ENCODE measurements around the gene RAD9A.

The RAD9A gene

GRCh38 chr11:67391304-67392182 is at the start of gene RAD9A:
RAD9A (plus strand) TSS chr11:67391986; CDS start chr11:67392045, 59 bp downstream.
- no peak for TF ChIP-seq JUND (IDR thresholded peaks at IDR 0.05; ENCODE audit: low read depth)
- in situ Hi-C loops (cut with HindIII; ENCODE audit: low pct_unique_long_range_greater_than_20kb, low sequenced_read_pairs): no loop called here
- DNase-seq (ENCODE audit: low read depth in 1 of 2, low spot score in 1 of 2): peak; percentile 98 to 99

GRCh38 chr11:67344264-67344663 is 47.5 kb upstream of the RAD9A start:
- in situ Hi-C loops (cut with HindIII; ENCODE audit: low pct_unique_long_range_greater_than_20kb, low sequenced_read_pairs): no loop called here
- TF ChIP-seq JUND (IDR thresholded peaks at IDR 0.05; ENCODE audit: low read depth): no peak
- DNase-seq (ENCODE audit: low read depth in 1 of 2, low spot score in 1 of 2): no peak

GRCh38 chr11:67345247-67345919 is 46.4 kb upstream of the RAD9A start:
- DNase-seq (ENCODE audit: low read depth in 1 of 2, low spot score in 1 of 2): peak in 1 of 2 experiments; percentile 31
- in situ Hi-C loops (cut with HindIII; ENCODE audit: low pct_unique_long_range_greater_than_20kb, low sequenced_read_pairs): no loop called here
- no peak for TF ChIP-seq JUND (IDR thresholded peaks at IDR 0.05; ENCODE audit: low read depth)

GRCh38 chr11:67345920-67346819 is 45.6 kb upstream of the RAD9A start:
- TF ChIP-seq JUND (IDR thresholded peaks at IDR 0.05; ENCODE audit: low read depth): no peak
- in situ Hi-C loops (cut with HindIII; ENCODE audit: low pct_unique_long_range_greater_than_20kb, low sequenced_read_pairs): no loop called here
- peak in 1 of 2 experiments; percentile 95 for DNase-seq (ENCODE audit: low read depth in 1 of 2, low spot score in 1 of 2)

- TF ChIP-seq JUND (IDR thresholded peaks at IDR 0.05; ENCODE audit: low read depth): no peak
- no peak for DNase-seq (ENCODE audit: low read depth in 1 of 2, low spot score in 1 of 2)
- in situ Hi-C loops (cut with HindIII; ENCODE audit: low pct_unique_long_range_greater_than_20kb, low sequenced_read_pairs): no loop called here
These were observed 43.6 kb upstream of the RAD9A start for GRCh38 chr11:67347964-67348749.

GRCh38 chr11:67349036-67349435 is 42.8 kb upstream of the RAD9A start:
- DNase-seq (ENCODE audit: low read depth in 1 of 2, low spot score in 1 of 2): peak in 1 of 2 experiments; percentile 47
- no peak for TF ChIP-seq JUND (IDR thresholded peaks at IDR 0.05; ENCODE audit: low read depth)
- in situ Hi-C loops (cut with HindIII; ENCODE audit: low pct_unique_long_range_greater_than_20kb, low sequenced_read_pairs): no loop called here

GRCh38 chr11:67349457-67349856 is 42.3 kb upstream of the RAD9A start:
- no peak for DNase-seq (ENCODE audit: low read depth in 1 of 2, low spot score in 1 of 2)
- no peak for TF ChIP-seq JUND (IDR thresholded peaks at IDR 0.05; ENCODE audit: low read depth)
- in situ Hi-C loops (cut with HindIII; ENCODE audit: low pct_unique_long_range_greater_than_20kb, low sequenced_read_pairs): no loop called here

- TF ChIP-seq JUND (IDR thresholded peaks at IDR 0.05; ENCODE audit: low read depth): no peak
- in situ Hi-C loops (cut with HindIII; ENCODE audit: low pct_unique_long_range_greater_than_20kb, low sequenced_read_pairs): no loop called here
- no peak for DNase-seq (ENCODE audit: low read depth in 1 of 2, low spot score in 1 of 2)
These were observed 41.8 kb upstream of the RAD9A start for GRCh38 chr11:67349928-67350465.

GRCh38 chr11:67351275-67352005 is 40.3 kb upstream of the RAD9A start:
- TF ChIP-seq JUND (IDR thresholded peaks at IDR 0.05; ENCODE audit: low read depth): no peak
- in situ Hi-C loops (cut with HindIII; ENCODE audit: low pct_unique_long_range_greater_than_20kb, low sequenced_read_pairs): no loop called here
- peak; percentile 83 to 91 for DNase-seq (ENCODE audit: low read depth in 1 of 2, low spot score in 1 of 2)

GRCh38 chr11:67352546-67353316 is 39.1 kb upstream of the RAD9A start:
- in situ Hi-C loops (cut with HindIII; ENCODE audit: low pct_unique_long_range_greater_than_20kb, low sequenced_read_pairs): no loop called here
- no peak for TF ChIP-seq JUND (IDR thresholded peaks at IDR 0.05; ENCODE audit: low read depth)
- peak in 1 of 2 experiments; percentile 79 for DNase-seq (ENCODE audit: low read depth in 1 of 2, low spot score in 1 of 2)

Data from T47D (cell line).